ENCODE measurements around the gene ACKR3. TPM values are rescaled to one million over a fixed set of nuclear protein-coding genes. Genes with fewer than 3 reads are reported as not detected.

Gene ACKR3
- total RNA-seq, 1 experiment from 2014 or later, result not detected

- no peak for DNase-seq (ENCODE audit: low read depth)
Observed at GRCh38 chr2:236584521-236585384, 15.1 kb downstream of the ACKR3 start.

- no peak for DNase-seq (ENCODE audit: low read depth)
Observed at GRCh38 chr2:236585966-236586365, 16.3 kb downstream of the ACKR3 start.

GRCh38 chr2:236587861-236588815, 18.5 kb downstream of the ACKR3 start:
- no peak for DNase-seq (ENCODE audit: low read depth)

GRCh38 chr2:236588932-236589592, 19.4 kb downstream of the ACKR3 start:
- DNase-seq (ENCODE audit: low read depth), result no peak

- no peak for DNase-seq (ENCODE audit: low read depth)
Observed at GRCh38 chr2:236590846-236591245, 21.2 kb downstream of the ACKR3 start.

GRCh38 chr2:236592821-236593220, 23.2 kb downstream of the ACKR3 start:
- DNase-seq (ENCODE audit: low read depth), result no peak

GRCh38 chr2:236593531-236593930, 23.9 kb downstream of the ACKR3 start:
- no peak for DNase-seq (ENCODE audit: low read depth)

GRCh38 chr2:236593956-236594355, 24.3 kb downstream of the ACKR3 start:
- no peak for DNase-seq (ENCODE audit: low read depth)

GRCh38 chr2:236597629-236598028, 28.0 kb downstream of the ACKR3 start:
- DNase-seq (ENCODE audit: low read depth), result no peak

- no peak for DNase-seq (ENCODE audit: low read depth)
Observed at GRCh38 chr2:236599059-236599458, 29.4 kb downstream of the ACKR3 start.

GRCh38 chr2:236600158-236600557, 30.5 kb downstream of the ACKR3 start:
- DNase-seq (ENCODE audit: low read depth), result no peak

GRCh38 chr2:236600892-236601291, 31.3 kb downstream of the ACKR3 start:
- no peak for DNase-seq (ENCODE audit: low read depth)

GRCh38 chr2:236601316-236602202, 31.9 kb downstream of the ACKR3 start:
- no peak for DNase-seq (ENCODE audit: low read depth)

GRCh38 chr2:236602678-236603077, 33.1 kb downstream of the ACKR3 start:
- DNase-seq (ENCODE audit: low read depth), result no peak

GRCh38 chr2:236603361-236604015, 33.9 kb downstream of the ACKR3 start:
- DNase-seq (ENCODE audit: low read depth), result no peak

GRCh38 chr2:236604575-236605344, 35.1 kb downstream of the ACKR3 start:
- no peak for DNase-seq (ENCODE audit: low read depth)

- no peak for DNase-seq (ENCODE audit: low read depth)
Observed at GRCh38 chr2:236605345-236605734, 35.7 kb downstream of the ACKR3 start.

- DNase-seq (ENCODE audit: low read depth), result no peak
Observed at GRCh38 chr2:236606023-236606422, 36.4 kb downstream of the ACKR3 start.

GRCh38 chr2:236607471-236608187, 38.0 kb downstream of the ACKR3 start:
- DNase-seq (ENCODE audit: low read depth), result peak; percentile 49

All from LHCN-M2 (cell line).